ENCODE results near the gene DYNLT5.

DYNLT5 gene

DNA sequence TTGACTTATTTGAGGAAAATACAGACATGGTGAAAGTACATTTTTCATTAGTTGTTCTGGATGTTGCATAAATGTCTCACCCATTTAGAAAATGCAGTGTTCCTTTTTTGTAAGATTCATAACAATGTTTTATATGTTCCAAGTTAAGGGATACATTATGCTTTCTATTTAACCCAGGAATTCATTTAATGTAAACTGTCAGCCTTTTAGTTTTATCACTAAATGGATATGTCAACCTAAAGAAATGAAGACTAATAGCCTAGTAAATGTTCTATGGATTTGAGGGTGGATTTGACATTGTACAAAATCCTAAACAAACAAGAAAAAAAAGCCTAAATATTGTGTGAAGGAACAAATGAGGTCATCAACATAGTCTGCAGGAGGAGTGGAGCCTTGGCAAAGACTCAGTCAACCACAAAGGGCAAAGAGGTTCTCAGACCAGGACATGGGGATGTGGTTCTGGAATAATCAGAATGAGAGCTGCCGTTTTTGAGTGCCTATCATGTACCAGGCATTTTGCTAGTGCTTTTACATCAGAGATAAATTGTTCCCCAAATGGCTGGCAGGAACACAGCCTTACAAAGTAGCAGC is 57.6 kb downstream of the DYNLT5 start:
- H3K4me3 ChIP-seq (replicated peaks; ENCODE audit: low read depth, low read length): no peak overlapping the region
- TF ChIP-seq, protein P1, sequence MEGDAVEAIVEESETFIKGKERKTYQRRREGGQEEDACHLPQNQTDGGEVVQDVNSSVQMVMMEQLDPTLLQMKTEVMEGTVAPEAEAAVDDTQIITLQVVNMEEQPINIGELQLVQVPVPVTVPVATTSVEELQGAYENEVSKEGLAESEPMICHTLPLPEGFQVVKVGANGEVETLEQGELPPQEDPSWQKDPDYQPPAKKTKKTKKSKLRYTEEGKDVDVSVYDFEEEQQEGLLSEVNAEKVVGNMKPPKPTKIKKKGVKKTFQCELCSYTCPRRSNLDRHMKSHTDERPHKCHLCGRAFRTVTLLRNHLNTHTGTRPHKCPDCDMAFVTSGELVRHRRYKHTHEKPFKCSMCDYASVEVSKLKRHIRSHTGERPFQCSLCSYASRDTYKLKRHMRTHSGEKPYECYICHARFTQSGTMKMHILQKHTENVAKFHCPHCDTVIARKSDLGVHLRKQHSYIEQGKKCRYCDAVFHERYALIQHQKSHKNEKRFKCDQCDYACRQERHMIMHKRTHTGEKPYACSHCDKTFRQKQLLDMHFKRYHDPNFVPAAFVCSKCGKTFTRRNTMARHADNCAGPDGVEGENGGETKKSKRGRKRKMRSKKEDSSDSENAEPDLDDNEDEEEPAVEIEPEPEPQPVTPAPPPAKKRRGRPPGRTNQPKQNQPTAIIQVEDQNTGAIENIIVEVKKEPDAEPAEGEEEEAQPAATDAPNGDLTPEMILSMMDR (IDR thresholded peaks at IDR 0.05; ENCODE audit: low read depth, low read length, missing control alignments): no peak
- no peak for DNase-seq (ENCODE audit: extremely low read depth, low read depth)

DNA sequence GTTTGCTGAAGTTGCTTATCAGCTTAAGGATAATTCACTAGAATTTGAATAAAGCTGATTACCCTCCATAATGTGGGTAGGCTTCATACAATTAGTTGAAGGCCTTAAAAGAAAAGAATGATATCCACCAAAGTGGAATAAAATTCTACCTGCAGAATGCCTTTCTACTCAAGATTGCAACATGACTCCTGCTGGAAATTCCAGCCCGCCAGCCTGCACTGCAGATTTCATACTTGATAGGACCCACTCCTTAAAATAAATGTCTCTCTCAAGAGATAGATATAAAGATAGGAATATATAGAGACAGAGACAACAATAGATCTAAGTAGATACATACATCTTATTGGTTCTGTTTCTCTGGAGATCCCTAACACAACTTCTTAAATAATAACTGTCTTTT is 72.5 kb downstream of the DYNLT5 start:
- TF ChIP-seq, protein P1 (IDR thresholded peaks at IDR 0.05; ENCODE audit: low read depth, low read length, missing control alignments): no peak
- H3K4me3 ChIP-seq (replicated peaks; ENCODE audit: low read depth, low read length): no peak overlapping the region
- DNase-seq (ENCODE audit: extremely low read depth, low read depth): no peak

Data from HFF-Myc (cell line).